Measurements from ENCODE around the gene SIAH1.

DNA sequence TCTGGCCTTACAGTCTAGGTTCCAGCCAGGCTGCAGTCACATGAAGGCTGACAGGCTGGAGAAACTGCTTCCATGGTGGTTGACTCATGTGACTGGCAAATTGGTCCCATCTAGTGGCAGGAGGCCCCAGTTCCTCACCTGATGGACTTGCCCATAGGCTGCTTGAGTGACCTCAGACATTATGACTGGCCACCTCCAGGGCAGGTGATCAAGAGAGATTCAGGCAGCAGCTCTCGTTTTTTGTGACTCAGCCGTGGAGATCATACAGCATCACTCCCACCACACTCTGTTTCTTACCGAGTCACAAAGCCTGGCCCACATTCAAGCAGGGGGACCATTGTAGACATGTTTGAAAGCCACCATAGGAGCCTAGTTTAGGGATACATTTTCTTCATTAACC is 34.5 kb downstream of the SIAH1 start:
- TF ChIP-seq EZH2 (IDR thresholded peaks at IDR 0.05; ENCODE audit: insufficient read depth, poor library complexity, severe bottlenecking) (no peak), EZH2phosphoT487 (IDR thresholded peaks at IDR 0.05; ENCODE audit: insufficient read depth, low read depth) (no peak)
